Stimulated activated CD8-positive, alpha-beta memory T cell treated with anti-CD3 and anti-CD28 coated beads, Interleukin-4, amount 100 ng/mL, for 48 hours (primary cell): ENCODE data around the gene OBP2B.
A peak's percentile ranks its signal among the peaks of the same experiment; 100 is the strongest.
"Not testable (repeated sequence)": the region's sequence is repeated elsewhere in the genome, so short reads cannot be mapped to it uniquely, and the experiment has no call there.

Experiments used
- DNase-seq: peaks from one replicate; pipeline ENCODE4 v3.0.0-alpha.2; 2020

The OBP2B gene

DNA sequence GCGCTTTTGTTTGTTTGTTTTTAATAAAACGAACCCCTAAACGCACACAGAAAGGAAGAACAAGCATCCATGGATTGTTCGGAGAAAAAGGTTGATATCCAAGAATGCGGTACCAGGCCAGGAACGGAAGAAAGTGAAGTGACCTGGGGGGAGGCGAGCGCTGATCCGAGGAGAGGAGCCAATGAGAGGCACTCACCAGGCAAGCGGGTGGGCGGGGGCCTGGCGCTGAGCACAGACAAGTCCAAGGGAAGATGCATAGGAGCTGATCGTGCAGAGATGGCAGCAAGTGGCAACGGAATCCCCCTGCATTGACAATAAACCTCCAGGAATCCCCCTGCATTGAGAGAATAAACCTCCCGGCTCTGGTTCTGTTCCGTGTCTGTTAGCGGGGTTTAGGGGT lies 8.4 kb downstream of the OBP2B start:
- no peak for DNase-seq

DNA sequence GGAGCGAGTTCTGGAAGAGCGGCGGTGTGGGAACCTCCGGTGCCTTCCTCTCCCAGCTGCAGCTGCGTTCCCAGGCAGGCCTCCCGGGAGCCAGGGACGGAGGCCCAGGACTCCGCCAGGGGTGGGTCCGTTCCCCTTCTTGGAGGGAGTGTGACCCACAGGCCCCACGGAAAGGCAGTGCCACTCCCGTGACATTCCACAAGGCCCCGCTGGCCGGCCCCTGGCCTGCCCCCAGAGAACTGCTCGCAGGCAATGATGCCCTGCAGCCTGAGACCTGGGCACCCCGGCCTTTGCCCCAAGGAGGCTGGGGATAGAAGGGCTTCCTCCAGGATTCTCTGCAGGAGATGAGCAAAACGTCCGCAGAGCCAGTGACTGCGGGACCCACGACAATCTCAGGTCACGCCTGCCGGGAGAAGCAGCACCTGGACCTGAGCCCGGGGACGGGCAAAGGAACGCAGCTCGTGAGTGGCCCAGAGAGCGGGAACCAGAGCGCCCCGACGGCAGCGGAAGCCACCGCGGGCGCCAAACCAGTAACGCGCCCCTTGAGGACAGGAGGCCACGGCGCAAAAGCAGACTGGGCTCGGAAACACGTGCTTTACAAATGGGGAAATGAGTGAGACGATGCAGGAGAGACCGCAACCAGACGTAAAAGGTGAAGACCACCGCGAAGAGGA lies 9.3 kb downstream of the OBP2B start:
- DNase-seq, result peak; percentile 50

DNA sequence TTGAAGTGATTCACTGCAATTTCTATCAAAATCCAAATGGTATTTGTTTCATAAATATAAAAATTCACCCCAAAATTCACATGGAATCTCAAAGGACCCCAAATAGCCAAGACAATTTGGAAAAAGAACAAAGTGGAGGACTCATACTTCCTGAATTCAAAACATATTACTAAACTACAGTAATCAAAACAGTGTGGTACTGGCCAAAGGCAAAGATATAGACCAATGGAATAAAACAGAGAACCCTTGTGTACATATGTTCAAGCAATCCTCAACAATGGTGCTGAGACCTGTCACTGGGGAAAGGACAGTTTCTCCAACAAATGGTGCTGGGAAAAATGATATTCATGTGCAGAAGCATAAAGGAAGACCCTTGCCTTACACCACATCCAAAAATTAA lies 14.0 kb downstream of the OBP2B start:
- no peak for DNase-seq

DNA sequence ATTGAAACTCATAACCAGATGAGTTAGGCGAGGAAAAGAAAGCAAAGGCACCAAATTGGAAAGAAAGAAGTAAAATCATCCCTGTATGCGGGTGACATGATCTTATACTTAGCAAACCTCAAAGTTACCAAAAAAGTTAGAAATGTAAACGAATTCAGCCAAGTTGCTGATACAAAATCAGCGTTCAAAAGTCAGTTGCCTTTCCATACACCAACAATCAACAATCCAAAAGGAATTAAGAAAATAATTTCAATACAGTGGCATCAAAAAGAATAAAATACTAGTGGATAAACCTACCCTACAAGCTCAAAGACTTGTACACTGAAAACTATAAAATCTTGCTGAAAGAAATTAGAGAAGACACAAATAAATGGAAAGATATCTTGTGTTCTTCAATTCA lies 14.5 kb downstream of the OBP2B start:
- DNase-seq, result no peak

DNA sequence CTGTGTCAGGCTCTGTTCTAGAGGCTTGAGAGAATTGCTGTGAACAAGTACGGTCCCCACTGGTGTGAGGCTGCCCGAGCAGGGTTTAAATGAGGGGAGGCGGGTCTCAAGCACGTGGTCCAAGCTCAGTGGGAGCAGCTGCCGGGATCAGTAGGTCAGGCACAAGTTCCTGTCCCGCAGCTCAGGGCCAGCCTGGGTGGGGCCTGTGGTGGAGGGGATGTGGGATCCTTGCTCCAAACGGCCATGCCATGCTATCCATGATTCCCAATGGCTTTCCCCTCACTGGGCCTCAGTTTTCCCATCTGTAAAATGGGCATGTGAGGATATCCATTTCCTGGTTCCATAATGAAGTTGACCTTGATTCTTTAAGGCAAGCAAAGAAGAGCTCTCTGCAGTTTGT lies 17.1 kb downstream of the OBP2B start:
- DNase-seq, result no peak

DNA sequence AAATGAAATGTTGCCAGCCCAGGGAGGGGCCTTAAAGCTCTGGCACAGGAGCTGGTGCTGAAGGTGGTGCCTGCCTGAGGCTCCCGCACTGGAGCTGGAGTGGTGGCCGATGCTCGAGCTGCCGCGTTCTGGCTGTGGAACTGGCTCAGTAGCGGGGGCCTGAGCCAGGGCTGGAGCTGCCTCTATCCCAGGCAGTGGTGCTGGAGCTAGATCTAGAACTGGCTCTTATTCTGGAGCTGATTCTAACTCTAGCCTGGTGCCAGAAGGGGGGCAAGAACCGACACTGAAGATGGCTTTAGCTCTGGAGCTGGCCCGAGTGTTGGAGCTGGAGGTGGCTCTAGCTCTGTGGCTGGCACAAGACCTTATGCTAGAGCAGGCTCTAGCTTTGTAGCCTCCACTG lies 19.2 kb downstream of the OBP2B start:
- no peak for DNase-seq

DNA sequence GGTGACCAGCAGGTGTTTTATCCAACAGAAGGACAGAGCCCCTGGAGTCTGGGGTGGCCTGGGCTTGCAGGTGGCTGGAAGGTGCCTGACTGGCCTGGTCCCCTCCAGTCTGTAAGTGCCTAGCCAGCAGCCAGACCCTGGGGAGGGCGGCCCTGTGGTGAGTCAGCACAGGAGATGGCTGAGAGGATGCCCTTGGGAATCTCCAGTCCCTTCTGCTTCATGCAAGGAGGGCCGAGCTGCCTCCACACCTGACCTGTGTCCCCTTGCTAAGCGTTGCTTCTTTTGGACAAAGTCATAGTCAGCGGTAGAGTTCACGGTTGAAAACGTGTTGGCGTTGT lies 20.2 kb downstream of the OBP2B start:
- no peak for DNase-seq

DNA sequence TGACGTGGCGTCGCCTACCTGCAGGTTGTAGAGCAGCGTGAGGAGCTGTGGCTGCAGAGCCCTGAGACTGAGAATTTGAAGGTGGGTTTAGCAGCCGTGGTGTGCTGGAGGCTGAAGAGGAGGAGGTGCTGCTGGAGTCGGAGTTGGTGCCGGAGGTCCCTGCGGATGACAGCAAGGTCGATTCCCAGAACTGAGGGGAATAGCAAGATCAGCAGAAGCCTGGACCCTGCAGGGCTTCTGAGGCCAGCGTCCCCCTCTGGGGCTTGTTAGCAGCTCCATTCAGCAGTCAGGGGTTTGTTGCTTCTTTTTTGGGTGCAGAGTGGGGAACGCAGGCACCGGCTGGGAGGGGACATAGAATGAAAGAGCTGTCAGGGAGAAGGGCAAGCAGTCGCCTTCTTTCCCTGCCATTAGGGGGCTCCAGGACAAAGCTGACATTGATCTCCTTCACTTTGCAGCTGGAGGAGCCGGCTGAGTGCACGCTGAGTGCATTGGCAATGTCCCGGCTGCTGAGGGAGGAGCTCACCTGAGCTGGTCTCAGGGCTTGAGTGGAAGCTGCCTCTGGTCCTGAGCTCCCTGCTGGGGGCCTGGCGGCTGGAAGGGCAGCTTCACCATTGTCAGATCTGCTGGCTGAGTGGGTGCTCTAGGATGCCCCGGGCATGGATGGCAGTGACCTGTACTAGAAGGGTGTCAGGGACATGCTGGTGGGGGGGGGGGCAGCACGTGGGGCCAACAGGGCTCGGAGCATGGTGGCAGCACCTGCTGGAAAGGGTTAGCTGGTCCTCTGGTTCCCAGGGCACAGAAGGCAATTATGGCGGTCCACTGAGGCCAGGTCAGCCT lies 20.8 kb downstream of the OBP2B start:
- DNase-seq, result no peak

DNA sequence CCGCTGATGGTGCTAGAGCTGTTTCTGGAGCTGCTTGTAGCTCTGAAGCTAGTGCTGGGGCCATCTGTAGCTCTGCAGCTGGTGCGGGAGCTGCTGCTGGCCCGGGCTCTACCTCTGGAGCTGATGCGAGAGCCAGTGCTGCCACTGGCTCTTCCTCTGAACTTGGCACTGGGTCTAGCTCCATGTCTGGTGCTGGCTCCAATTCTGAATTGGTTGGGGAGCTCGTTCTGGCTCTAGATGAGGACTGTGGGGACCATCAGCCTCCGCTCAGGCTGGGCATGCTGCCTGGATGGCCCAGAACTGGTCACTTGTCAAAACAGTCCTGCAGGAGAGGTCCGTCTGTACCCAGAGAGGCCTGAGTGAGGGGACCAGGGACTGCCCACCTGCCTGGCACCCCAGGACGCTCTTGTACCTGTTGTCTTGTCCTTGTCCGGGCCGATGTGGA lies 21.5 kb downstream of the OBP2B start:
- DNase-seq, result no peak

DNA sequence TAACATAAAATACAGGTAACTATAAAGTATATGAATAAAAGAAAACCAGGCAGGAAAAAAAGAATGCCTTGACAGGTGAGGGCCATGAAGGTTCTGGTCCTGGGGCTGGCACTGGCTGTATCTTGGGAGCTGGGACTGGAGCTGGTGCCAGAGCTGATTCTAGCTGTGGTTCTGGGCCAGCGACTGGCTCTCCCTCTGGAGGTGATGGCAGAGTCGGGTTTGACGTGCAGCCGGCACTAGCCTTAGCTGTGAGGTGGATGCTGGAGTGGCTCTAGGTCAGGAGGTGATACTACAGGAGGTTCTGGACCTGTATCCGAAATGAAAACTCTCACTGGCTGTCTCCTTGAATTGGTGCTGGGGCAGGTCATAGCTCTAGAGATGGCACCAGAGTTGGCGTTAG lies 22.3 kb downstream of the OBP2B start:
- DNase-seq, result no peak

DNA sequence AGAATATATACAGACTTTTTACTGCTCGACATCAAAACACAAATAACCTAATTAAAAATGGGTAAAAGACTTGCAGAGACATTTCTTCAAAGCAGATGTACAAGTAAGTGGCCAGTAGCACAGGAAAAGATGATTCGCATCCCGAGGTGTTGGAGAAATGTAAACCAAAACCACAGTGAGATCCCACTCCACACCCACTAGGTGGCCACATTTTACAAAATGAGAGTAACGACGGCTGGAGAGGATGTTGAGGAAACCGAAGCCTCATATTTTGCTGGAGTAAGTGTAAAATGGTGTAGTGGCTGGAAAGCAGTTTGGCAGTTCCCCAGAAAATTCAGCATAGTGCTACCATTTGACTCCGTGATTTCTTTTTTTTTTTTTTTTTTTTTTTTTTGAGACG lies 24.1 kb downstream of the OBP2B start:
- peak; percentile 61 for DNase-seq

DNA sequence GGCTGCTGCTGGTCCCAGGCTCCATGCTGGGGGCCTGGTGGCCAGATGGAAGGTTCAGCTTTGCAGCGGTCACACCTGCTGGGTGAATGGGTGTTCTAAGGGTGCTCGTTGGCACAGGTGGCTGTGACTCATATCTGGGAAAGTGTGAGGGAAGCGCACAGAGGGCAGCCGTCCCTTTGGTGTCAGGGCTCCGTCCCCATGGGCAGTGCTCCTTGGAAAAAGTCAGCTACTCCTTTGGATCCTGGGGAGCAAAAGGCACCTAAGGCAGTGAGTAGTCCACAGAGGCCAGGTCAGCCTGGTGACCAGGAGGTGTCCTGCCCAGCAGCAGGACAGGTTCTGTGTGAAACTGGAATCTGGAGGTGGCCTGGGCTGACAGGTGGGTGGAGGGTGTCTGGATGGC lies 26.9 kb downstream of the OBP2B start:
- no peak for DNase-seq

DNA sequence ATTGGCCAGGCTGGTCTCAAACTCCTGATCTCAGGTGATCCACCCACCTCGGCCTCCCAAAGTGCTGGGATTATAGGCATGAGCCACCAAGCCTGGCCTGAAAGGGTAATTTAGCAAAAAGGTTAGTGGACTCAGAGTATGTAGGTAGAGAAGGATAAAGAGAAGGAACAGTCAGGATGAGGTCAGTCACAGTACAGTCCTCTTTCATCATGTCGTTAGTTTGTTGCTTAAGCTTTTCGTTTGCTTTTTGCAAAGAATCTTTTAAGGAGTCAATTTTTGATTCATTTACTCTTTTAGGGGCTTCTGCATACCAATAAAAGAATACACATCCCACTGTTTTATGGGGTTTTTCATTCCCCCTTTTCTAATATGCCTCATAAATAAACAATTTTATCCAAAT lies 27.5 kb downstream of the OBP2B start:
- DNase-seq, result no peak

DNA sequence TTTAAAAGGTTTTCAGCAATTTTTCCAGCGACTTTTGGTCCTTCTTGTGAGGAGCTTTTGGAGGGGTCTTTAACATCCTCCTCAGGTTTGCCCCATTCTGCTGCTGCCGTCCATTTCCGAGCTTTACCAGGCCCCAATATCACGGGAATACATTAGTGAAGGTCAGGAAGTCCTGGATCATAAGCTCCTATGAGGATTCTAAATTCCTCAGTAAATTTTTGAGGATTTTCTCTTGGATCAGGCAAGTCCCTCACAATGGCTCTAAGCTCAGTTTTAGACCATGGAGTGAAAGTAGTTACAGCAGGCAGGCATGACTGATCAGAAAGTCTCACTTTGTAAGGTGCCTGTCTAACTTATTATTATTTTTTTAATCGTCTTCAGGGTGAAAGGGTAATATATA lies 28.1 kb downstream of the OBP2B start:
- no peak for DNase-seq

DNA sequence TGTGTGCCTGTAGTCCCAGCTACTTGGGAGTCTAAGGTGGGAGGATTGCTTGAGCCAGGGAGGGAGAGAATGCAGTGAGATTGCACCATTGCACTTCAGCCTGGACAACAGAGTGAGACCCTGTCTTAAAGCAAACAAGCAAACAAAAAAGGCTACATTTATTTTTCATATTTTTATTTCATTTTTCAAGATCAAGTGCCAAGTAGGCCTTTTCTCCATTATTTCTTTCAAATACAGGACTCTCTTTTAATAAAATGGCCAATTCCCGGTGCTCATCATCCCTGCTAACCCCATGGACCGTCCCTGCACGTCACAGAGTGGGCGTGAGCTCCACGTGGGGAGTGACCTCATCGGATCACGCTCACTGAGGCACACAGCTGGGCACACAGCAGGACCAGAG lies 36.0 kb downstream of the OBP2B start:
- no peak for DNase-seq

DNA sequence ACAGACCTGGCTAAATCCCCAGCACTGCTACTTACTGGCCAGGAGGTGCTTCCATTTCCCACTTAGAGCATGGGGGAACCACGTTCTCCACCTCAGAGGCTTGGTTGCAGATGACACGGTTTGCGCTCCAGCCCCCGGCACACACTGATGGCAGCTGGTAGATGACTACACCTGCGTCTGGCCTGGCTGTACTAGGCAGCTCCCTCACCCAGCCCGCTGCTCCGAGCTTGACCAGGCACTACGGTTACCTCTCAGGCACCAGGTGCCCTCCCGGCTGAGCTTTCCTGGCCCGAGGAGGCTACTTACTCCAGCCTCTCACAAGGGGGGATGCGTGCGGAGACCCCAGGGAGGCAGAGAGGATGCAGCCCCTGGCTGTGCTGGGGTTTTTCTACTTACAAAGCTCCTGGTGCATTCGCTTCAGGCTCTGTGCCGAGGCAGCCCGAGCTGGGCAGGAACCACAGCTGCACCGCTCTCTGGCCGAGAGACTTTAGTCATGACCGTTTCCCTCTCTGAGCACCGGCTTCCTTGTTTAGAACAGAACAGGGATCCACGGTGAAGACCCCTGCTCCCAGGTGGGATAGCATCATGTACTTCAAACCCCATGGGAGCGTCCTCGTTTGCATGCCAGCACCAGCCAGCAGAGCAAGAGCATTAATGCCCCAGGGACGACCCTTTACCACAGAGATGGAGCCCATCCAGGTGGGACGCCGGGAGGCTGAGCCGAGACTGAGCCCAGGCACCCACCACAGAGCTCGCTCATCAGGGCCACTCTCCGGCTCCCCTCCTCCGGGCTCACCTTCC lies 37.7 kb downstream of the OBP2B start:
- no peak for DNase-seq

DNA sequence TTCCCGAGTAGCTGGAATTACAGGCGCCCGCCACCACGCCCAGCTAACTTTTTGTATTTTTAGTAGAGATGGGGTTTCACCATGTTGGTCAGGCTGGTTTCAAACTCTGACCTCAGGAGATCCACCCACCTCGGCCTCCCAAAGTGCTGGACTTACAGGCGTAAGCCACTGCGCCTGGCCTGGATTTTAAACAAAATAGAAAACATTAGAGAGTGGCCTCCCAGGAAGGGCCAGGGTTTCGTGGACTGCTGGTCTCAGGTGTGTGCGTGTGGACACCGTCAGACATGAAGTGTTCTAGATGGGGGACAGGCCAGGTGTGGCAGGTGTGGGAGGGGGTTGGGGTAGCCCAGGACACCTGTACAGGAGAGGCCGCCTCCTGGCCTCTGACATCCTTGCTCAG lies 38.3 kb downstream of the OBP2B start:
- DNase-seq, result no peak

DNA sequence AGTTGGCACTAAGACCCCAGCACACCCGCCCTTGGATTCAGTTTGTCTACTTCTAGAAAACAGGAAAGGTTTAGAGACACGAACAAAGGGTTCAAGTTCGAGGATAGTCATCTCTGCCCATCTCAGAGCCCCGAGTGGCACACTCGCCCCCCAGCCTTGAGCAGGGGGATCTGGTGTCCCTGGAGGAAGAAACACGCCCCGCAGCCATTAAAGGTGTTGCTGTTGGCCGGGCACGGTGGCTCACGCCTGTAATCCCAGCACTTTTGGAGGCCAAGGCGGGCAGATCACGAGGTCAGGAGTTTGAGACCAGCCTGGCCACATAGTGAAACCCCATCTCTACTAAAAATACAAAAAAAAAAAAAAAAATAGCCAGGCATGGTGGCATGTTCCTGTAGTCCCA lies 39.4 kb downstream of the OBP2B start:
- DNase-seq, result not testable (repeated sequence)

DNA sequence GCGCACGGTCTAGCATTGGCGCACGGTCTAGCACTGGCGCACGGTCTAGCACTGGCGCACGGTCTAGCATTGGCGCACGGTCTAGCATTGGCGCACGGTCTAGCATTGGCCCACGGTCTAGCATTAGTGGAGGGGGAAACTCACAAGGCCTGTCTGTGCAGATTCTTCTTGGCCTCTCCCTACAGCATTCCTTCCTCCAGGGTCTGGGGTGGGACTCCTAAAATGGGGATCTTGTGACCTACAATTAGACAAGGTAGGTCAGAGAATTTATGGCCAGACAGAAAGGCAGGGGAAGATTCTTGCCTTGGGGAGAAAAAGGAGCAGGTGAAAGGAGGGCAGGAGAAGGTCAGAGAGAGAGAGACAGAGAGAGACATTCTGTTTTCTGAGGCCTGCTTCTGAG lies 39.9 kb downstream of the OBP2B start:
- no peak for DNase-seq

DNA sequence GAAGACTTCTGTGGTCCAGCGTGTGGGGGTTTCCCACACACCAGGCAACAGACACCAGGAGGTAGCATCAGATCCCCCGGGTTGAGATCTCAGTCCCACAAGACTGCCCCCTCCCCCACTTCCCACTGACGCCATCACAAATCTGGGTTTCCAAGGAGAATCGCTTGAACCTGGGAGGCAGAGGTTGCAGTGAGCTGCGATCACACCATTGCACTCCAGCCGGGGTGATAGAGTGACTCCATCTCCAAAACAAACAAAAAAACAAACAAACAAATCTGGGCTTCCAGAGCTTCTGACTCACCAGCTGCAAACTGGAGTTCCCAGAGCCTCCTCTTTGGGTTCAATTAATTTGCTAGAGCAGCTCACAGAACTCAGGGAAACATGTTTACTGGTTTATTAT lies 40.6 kb downstream of the OBP2B start:
- DNase-seq, result no peak

DNA sequence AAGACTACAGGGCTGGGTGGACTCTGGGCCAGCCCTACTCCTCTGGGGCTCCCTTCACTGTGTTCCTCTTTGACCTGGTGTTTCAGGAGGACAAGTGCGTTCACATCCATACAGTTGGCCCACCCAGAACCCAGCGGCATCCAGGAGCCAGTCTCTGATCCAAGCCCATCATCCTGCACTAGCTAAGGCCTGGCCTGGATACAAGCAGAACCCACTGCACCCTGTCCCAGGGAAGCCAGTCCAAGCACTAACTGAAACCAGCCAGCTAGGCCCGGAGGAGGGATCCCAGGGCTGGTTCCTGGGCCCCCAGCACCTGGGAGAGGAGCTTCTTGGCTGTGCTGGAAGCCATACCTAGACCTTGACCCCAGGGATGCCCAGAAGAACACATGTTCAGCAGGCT lies 41.3 kb downstream of the OBP2B start:
- no peak for DNase-seq

DNA sequence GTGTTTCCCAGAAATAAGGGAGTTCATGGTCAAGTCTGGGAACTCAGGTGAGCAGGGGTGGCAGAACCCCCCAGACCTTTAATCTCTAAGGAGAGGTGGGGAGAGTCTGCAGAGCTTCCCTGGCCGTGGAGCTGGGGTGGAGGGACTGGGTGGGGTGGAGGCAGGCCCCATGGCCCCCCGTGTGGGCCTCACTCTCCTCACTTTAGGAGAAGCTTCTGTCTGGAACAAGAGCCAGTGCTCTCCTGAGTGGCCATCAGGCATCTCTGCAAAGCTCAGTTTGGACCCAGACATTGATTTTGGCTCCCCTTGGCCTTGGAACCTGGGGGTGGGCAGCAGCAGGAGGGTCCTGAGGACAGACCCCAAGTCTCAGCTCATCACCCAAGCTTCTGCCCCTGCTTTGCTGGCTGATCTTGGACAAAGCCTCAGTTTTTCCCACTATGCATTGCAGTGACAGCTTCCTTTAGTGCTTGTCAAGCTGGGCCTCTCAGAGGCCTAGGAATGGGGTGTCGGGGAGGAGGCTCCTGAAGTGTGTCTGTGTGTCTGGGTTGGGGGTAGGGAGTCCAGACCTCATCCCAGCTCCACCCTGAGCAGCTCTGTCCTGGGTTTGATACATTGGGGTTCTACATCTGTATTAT lies 41.8 kb downstream of the OBP2B start:
- no peak for DNase-seq

DNA sequence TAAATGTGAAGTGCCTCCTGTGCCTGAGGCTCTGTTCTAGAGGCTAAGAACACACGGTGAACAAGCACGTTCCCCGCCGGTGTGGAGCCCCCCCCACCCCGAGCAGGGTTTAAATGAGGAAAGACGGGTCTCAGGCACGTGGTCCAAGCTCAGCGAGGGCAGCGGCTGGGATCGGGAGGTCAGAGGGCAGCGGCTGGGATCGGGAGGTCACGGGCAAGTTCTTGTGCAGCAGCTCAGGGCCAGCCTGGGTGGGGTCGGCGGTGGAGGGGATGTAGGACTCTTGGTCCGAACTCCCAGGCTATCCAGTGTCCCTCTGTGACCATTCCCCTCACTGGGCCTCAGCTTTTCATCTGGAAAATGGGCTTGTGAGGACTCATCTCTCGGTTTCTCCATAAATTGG lies 42.7 kb downstream of the OBP2B start:
- DNase-seq, result no peak

DNA sequence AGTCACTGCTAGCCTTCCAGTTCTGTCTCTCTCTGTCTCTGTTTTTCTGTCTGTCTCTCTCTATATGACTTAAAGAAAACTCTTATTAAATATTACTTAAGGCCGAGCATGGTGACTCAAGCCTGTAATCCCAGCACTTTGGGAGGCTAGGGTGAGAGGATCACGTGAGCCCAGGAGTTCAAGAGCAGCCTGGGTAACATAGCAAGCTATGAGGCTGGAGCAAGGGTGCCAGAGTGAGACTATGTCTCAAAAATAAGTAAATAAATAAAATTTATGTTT lies 43.7 kb downstream of the OBP2B start:
- DNase-seq, result no peak
